Posterior cingulate gyrus (tissue), 11 donors: ENCODE measurements around the gene FAHD2B.
"Not testable (repeated sequence)": the region's sequence is repeated elsewhere in the genome, so short reads cannot be mapped to it uniquely, and the experiment has no call there.

Experiments
- DNase-seq, 10 donors: peaks; one replicate each; pipeline versions ENCODE4 v3.0.0 to v3.0.0-alpha.2; 2020 to 2021; ENCODE audit warnings: mixed read lengths in 3 of 10
- intact Hi-C: fragments of 100-400 bp; cut with DNase I; formaldehyde crosslinking; loops from one replicate; pipeline ENCODE4 v1.15.1; 2023

The FAHD2B gene

GRCh38 chr2:97070915-97071314 lies 23.8 kb downstream of the FAHD2B start:
- intact Hi-C loops, DNase-seq: not testable (repeated sequence)

- intact Hi-C loops, DNase-seq: not testable (repeated sequence)
These were observed 26.0 kb downstream of the FAHD2B start for GRCh38 chr2:97068722-97069121.

GRCh38 chr2:97068074-97068473 lies 26.6 kb downstream of the FAHD2B start:
- intact Hi-C loops, result no loop called here
- DNase-seq, result no peak

- intact Hi-C loops, result no loop called here
- peak in 1 of 10 donors; percentile 79 for DNase-seq
These were observed 27.2 kb downstream of the FAHD2B start for GRCh38 chr2:97067279-97068004.

- DNase-seq, intact Hi-C loops: not testable (repeated sequence)
These were observed 28.7 kb downstream of the FAHD2B start for GRCh38 chr2:97066030-97066429.

GRCh38 chr2:97062020-97062419 lies 32.7 kb downstream of the FAHD2B start:
- intact Hi-C loops, DNase-seq: not testable (repeated sequence)

- DNase-seq, intact Hi-C loops: not testable (repeated sequence)
These were observed 34.9 kb downstream of the FAHD2B start for GRCh38 chr2:97059782-97060181.

- intact Hi-C loops, DNase-seq: not testable (repeated sequence)
These were observed 38.5 kb downstream of the FAHD2B start for GRCh38 chr2:97056150-97056549.

- intact Hi-C loops, DNase-seq: not testable (repeated sequence)
These were observed 44.6 kb downstream of the FAHD2B start for GRCh38 chr2:97050032-97050431.

- intact Hi-C loops, DNase-seq: not testable (repeated sequence)
These were observed 46.2 kb downstream of the FAHD2B start for GRCh38 chr2:97048448-97048847.

- intact Hi-C loops, DNase-seq: not testable (repeated sequence)
These were observed 48.0 kb downstream of the FAHD2B start for GRCh38 chr2:97046676-97047075.

- DNase-seq, intact Hi-C loops: not testable (repeated sequence)
These were observed 48.7 kb downstream of the FAHD2B start for GRCh38 chr2:97045895-97046499.
